ENCODE results near the gene ANKS1B.

The ANKS1B gene

DNA sequence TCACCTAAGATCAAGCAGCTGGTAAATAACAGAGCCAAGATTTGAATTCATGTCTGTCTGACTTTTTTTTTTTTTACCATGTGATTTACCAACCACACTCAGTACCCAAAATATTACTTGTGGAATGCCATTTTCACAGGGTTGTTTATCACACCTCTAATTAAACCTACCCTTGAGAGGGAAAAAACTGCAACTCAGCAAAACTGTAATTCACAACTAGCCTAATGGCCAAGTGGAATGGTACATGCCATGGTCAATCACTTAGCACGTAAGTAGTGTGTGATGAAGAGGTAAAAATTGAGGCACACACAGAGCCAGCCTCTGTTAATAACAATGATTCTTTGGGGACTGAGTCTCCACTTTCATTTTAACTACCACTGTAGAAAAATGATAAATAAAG is 750.0 kb downstream of the ANKS1B start:
- Histone ChIP-seq H3K9ac (ENCODE audit: insufficient read length, low read depth) (no peak overlapping the region), H3K36me3 (ENCODE audit: insufficient read depth, insufficient read length, low read length) (no peaks in the 10 kb centered on the region), H3K27me3 (ENCODE audit: insufficient read depth, insufficient read length) (no peaks in the 10 kb centered on the region), H3K9me3 (ENCODE audit: insufficient read depth, low read length) (peaks cover 17% of the 10 kb centered on the region), H3K4me1 (ENCODE audit: insufficient read depth, insufficient read length) (no peaks in the 10 kb centered on the region), H3K4me3 (ENCODE audit: insufficient read length, low read depth) (no peak overlapping the region)
- TF ChIP-seq SUZ12 (IDR thresholded peaks at IDR 0.05; ENCODE audit: extremely low read depth, insufficient read depth, insufficient read length) (no peak), ZNF274 (IDR thresholded peaks at IDR 0.05; ENCODE audit: low read depth, low read length) (no peak), YY1 (IDR thresholded peaks at IDR 0.05; ENCODE audit: insufficient read depth, insufficient read length) (no peak)
- DNase-seq (ENCODE audit: low read depth, low spot score) = no peak

DNA sequence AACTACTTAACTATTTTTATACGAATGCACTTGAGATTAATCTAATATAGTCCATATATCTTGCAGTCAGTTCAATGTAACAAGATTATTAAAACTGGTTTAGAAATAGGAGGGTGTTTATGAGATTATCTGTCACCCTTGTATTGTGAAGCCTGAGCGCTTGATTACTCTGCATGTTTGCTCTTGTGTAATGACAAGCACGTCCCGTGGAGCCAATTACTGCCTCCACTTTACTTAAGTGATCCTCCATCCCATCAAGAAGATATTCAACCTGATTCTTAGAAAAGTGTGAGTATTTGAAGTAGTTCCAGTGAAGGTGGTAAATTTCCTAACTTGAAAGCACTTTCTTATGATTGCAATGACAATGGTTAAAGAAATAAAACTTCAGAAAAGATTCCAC is 752.4 kb downstream of the ANKS1B start:
- H3K27me3 ChIP-seq (ENCODE audit: insufficient read depth, insufficient read length) = no peaks in the 10 kb centered on the region

DNA sequence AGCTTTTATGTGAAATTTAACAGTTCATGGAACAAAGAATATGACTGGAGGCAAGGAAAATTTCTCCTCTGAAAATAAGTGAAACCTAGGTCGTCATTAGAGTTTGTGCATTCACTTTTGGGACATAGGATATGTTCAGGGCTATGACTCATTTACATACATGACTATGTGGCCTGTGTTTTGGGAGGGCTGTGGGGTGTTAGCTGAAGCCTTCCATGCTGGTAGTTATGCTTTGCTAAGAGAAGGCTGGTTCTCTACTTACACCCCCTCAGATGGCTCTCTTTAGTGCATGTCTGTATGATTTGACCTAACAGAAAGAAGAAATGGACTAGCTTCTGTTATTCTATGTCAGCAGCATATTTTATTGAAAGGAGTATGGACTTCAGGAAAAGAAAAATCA is 753.7 kb downstream of the ANKS1B start:
- Histone ChIP-seq H3K9ac (ENCODE audit: insufficient read length, low read depth) (no peak overlapping the region), H3K27me3 (ENCODE audit: insufficient read depth, insufficient read length) (no peaks in the 10 kb centered on the region)
- TF ChIP-seq YY1 (IDR thresholded peaks at IDR 0.05; ENCODE audit: insufficient read depth, insufficient read length) (no peak), ZNF274 (IDR thresholded peaks at IDR 0.05; ENCODE audit: low read depth, low read length) (no peak)

More for the DNA sequence above, 752.4 kb downstream of the ANKS1B start:
- DNase-seq (ENCODE audit: low read depth, low spot score) = no peak
- Histone ChIP-seq H3K4me1 (ENCODE audit: insufficient read depth, insufficient read length) (no peaks in the 10 kb centered on the region), H3K4me3 (ENCODE audit: insufficient read length, low read depth) (no peak overlapping the region), H3K9me3 (ENCODE audit: insufficient read depth, low read length) (peaks cover 5% of the 10 kb centered on the region), H3K9ac (ENCODE audit: insufficient read length, low read depth) (no peak overlapping the region), H3K36me3 (ENCODE audit: insufficient read depth, insufficient read length, low read length) (no peaks in the 10 kb centered on the region)
- TF ChIP-seq SUZ12 (IDR thresholded peaks at IDR 0.05; ENCODE audit: extremely low read depth, insufficient read depth, insufficient read length) (no peak), ZNF274 (IDR thresholded peaks at IDR 0.05; ENCODE audit: low read depth, low read length) (no peak), YY1 (IDR thresholded peaks at IDR 0.05; ENCODE audit: insufficient read depth, insufficient read length) (no peak)

DNA sequence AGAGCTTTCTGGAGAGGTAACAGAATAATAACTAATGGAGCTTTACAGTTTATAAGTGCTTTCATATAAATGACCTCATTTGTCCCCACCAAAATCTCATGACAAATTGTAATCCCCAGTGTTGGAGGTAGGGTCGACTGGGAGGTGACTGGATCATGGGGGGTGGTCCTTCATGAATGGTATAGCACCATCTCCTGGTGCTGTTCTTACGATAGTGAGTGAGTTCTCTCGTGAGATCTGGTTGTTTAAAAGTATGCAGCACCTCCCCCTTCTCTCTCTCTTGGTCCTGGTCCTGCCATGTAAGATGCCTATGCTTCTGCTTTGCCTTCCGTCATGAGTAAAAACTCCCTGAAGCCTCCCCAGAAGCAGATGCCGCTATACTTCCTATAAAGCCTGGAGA is 760.5 kb downstream of the ANKS1B start:
- Histone ChIP-seq H3K36me3 (ENCODE audit: insufficient read depth, insufficient read length, low read length) (no peaks in the 10 kb centered on the region), H3K4me3 (ENCODE audit: insufficient read length, low read depth) (no peak overlapping the region), H3K9ac (ENCODE audit: insufficient read length, low read depth) (no peak overlapping the region), H3K27me3 (ENCODE audit: insufficient read depth, insufficient read length) (no peaks in the 10 kb centered on the region), H3K4me1 (ENCODE audit: insufficient read depth, insufficient read length) (no peaks in the 10 kb centered on the region), H3K9me3 (ENCODE audit: insufficient read depth, low read length) (no peaks in the 10 kb centered on the region)
- DNase-seq (ENCODE audit: low read depth, low spot score) = no peak
- TF ChIP-seq ZNF274 (IDR thresholded peaks at IDR 0.05; ENCODE audit: low read depth, low read length) = no peak
- TF ChIP-seq YY1 (IDR thresholded peaks at IDR 0.05; ENCODE audit: insufficient read depth, insufficient read length) = no peak
- no peak for TF ChIP-seq SUZ12 (IDR thresholded peaks at IDR 0.05; ENCODE audit: extremely low read depth, insufficient read depth, insufficient read length)

More for the DNA sequence above, 753.7 kb downstream of the ANKS1B start:
- no peak overlapping the region for H3K4me3 ChIP-seq (ENCODE audit: insufficient read length, low read depth)
- no peaks in the 10 kb centered on the region for H3K36me3 ChIP-seq (ENCODE audit: insufficient read depth, insufficient read length, low read length)
- no peaks in the 10 kb centered on the region for H3K9me3 ChIP-seq (ENCODE audit: insufficient read depth, low read length)
- no peak for DNase-seq (ENCODE audit: low read depth, low spot score)
- no peaks in the 10 kb centered on the region for H3K4me1 ChIP-seq (ENCODE audit: insufficient read depth, insufficient read length)

DNA sequence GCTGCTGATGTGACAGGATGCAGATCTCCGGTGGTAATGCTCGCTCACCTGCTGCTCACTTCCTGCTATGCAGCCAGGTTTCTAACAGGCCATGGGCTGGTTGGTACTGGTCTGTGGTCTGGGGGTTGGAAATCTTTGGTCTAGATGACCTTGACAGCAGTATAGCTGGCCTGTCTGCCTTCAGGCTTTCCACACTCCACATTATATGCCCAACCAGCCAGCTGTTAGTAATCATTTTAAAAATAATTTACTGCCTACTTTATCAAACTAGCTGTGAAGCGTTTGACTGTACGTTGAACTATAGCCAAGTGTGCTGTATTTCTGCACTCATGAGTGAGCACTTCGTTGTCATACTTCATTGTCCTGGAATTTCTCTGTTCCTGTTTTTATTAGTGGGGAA is 761.2 kb downstream of the ANKS1B start:
- Histone ChIP-seq H3K4me3 (ENCODE audit: insufficient read length, low read depth) (no peak overlapping the region), H3K9me3 (ENCODE audit: insufficient read depth, low read length) (no peaks in the 10 kb centered on the region), H3K27me3 (ENCODE audit: insufficient read depth, insufficient read length) (no peaks in the 10 kb centered on the region), H3K36me3 (ENCODE audit: insufficient read depth, insufficient read length, low read length) (no peaks in the 10 kb centered on the region), H3K9ac (ENCODE audit: insufficient read length, low read depth) (no peak overlapping the region), H3K4me1 (ENCODE audit: insufficient read depth, insufficient read length) (no peaks in the 10 kb centered on the region)
- TF ChIP-seq YY1 (IDR thresholded peaks at IDR 0.05; ENCODE audit: insufficient read depth, insufficient read length) = no peak
- no peak for TF ChIP-seq SUZ12 (IDR thresholded peaks at IDR 0.05; ENCODE audit: extremely low read depth, insufficient read depth, insufficient read length)
- no peak for TF ChIP-seq ZNF274 (IDR thresholded peaks at IDR 0.05; ENCODE audit: low read depth, low read length)
- no peak for DNase-seq (ENCODE audit: low read depth, low spot score)

DNA sequence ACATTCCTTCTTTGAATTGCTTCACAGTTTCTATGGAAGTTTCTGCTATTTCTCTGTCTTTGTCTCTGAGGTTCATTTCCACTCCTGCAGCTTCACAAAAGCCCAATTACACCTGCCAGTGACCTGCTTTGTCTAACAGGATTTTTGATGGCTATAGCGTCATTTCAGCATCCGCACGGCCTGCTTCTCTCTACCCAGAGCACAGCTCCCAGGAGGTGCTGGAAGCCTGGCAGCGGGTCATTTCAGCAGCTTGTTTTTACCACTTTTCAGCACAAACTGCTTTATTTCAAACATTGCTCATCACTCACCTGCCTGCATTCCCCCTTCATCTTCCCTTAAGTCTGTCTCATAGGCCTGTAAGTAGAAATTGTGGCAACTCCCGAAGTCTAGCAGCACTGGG is 771.7 kb downstream of the ANKS1B start:
- H3K9me3 ChIP-seq (ENCODE audit: insufficient read depth, low read length) = peaks cover 43% of the 10 kb centered on the region
- no peaks in the 10 kb centered on the region for H3K4me1 ChIP-seq (ENCODE audit: insufficient read depth, insufficient read length)
- H3K36me3 ChIP-seq (ENCODE audit: insufficient read depth, insufficient read length, low read length) = no peaks in the 10 kb centered on the region
- TF ChIP-seq SUZ12 (IDR thresholded peaks at IDR 0.05; ENCODE audit: extremely low read depth, insufficient read depth, insufficient read length) = no peak
- TF ChIP-seq YY1 (IDR thresholded peaks at IDR 0.05; ENCODE audit: insufficient read depth, insufficient read length) = no peak
- no peak for TF ChIP-seq ZNF274 (IDR thresholded peaks at IDR 0.05; ENCODE audit: low read depth, low read length)
- H3K27me3 ChIP-seq (ENCODE audit: insufficient read depth, insufficient read length) = no peaks in the 10 kb centered on the region
- H3K9ac ChIP-seq (ENCODE audit: insufficient read length, low read depth) = no peak overlapping the region
- H3K4me3 ChIP-seq (ENCODE audit: insufficient read length, low read depth) = no peak overlapping the region
- no peak for DNase-seq (ENCODE audit: low read depth, low spot score)

DNA sequence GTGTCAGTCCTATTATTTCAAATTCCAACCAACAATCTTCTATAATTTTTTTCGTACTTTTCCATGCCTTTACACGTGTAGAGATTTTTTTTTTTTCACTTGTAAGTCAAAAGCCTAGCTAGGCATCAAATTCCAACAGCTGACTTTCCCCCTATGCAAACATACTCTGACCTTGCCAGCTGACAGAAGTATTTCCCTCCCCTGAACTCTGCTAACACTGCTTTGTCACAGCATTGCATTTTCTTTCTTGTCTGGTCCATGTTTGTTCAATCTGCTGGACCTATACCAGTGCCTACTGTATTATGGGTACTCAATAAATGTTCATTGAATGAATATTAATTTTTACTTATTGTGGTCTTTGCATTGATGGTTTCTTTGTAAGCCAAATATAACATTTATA is 772.5 kb downstream of the ANKS1B start:
- Histone ChIP-seq H3K36me3 (ENCODE audit: insufficient read depth, insufficient read length, low read length) (no peaks in the 10 kb centered on the region), H3K27me3 (ENCODE audit: insufficient read depth, insufficient read length) (no peaks in the 10 kb centered on the region), H3K9me3 (ENCODE audit: insufficient read depth, low read length) (peaks cover 43% of the 10 kb centered on the region), H3K4me3 (ENCODE audit: insufficient read length, low read depth) (no peak overlapping the region), H3K4me1 (ENCODE audit: insufficient read depth, insufficient read length) (no peaks in the 10 kb centered on the region), H3K9ac (ENCODE audit: insufficient read length, low read depth) (no peak overlapping the region)
- TF ChIP-seq YY1 (IDR thresholded peaks at IDR 0.05; ENCODE audit: insufficient read depth, insufficient read length) (no peak), SUZ12 (IDR thresholded peaks at IDR 0.05; ENCODE audit: extremely low read depth, insufficient read depth, insufficient read length) (no peak), ZNF274 (IDR thresholded peaks at IDR 0.05; ENCODE audit: low read depth, low read length) (no peak)
- no peak for DNase-seq (ENCODE audit: low read depth, low spot score)

DNA sequence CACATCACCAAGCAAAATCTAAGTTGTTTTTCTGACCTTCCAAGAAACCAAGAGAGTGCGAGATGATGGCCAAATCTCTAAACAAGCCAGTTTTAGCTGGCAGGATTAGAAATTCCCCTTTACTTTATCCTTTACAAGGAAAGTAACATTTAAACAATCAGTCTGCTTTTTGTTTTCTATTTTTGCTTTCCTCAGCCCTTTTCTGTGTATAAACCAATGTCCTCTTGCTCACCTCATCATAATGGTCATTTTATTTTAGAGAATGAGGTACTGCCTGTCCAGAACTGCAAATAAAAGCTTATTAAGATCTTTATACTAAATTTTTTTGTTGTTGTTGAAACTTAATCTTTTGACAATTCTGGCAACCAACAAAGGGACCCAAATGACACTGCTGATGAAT is 779.6 kb downstream of the ANKS1B start:
- DNase-seq (ENCODE audit: low read depth, low spot score) = no peak
- H3K9ac ChIP-seq (ENCODE audit: insufficient read length, low read depth) = no peak overlapping the region
- TF ChIP-seq ZNF274 (IDR thresholded peaks at IDR 0.05; ENCODE audit: low read depth, low read length) (no peak), YY1 (IDR thresholded peaks at IDR 0.05; ENCODE audit: insufficient read depth, insufficient read length) (no peak), SUZ12 (IDR thresholded peaks at IDR 0.05; ENCODE audit: extremely low read depth, insufficient read depth, insufficient read length) (no peak)
- H3K4me1 ChIP-seq (ENCODE audit: insufficient read depth, insufficient read length) = no peaks in the 10 kb centered on the region
- no peaks in the 10 kb centered on the region for H3K27me3 ChIP-seq (ENCODE audit: insufficient read depth, insufficient read length)
- H3K9me3 ChIP-seq (ENCODE audit: insufficient read depth, low read length) = peaks cover 14% of the 10 kb centered on the region
- no peaks in the 10 kb centered on the region for H3K36me3 ChIP-seq (ENCODE audit: insufficient read depth, insufficient read length, low read length)
- no peak overlapping the region for H3K4me3 ChIP-seq (ENCODE audit: insufficient read length, low read depth)
